SKM-1 (cell line): ENCODE data around the gene SEMA6B.
"Not testable (repeated sequence)": the region's sequence is repeated elsewhere in the genome, so short reads cannot be mapped to it uniquely, and the experiment has no call there.

Experiments
- DNase-seq: peaks from one replicate; lab custom pipeline; 2025; ENCODE audit not compliant: unreplicated experiment; lab: John Stamatoyannopoulos, UW

SEMA6B gene, protein sequence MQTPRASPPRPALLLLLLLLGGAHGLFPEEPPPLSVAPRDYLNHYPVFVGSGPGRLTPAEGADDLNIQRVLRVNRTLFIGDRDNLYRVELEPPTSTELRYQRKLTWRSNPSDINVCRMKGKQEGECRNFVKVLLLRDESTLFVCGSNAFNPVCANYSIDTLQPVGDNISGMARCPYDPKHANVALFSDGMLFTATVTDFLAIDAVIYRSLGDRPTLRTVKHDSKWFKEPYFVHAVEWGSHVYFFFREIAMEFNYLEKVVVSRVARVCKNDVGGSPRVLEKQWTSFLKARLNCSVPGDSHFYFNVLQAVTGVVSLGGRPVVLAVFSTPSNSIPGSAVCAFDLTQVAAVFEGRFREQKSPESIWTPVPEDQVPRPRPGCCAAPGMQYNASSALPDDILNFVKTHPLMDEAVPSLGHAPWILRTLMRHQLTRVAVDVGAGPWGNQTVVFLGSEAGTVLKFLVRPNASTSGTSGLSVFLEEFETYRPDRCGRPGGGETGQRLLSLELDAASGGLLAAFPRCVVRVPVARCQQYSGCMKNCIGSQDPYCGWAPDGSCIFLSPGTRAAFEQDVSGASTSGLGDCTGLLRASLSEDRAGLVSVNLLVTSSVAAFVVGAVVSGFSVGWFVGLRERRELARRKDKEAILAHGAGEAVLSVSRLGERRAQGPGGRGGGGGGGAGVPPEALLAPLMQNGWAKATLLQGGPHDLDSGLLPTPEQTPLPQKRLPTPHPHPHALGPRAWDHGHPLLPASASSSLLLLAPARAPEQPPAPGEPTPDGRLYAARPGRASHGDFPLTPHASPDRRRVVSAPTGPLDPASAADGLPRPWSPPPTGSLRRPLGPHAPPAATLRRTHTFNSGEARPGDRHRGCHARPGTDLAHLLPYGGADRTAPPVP

DNA sequence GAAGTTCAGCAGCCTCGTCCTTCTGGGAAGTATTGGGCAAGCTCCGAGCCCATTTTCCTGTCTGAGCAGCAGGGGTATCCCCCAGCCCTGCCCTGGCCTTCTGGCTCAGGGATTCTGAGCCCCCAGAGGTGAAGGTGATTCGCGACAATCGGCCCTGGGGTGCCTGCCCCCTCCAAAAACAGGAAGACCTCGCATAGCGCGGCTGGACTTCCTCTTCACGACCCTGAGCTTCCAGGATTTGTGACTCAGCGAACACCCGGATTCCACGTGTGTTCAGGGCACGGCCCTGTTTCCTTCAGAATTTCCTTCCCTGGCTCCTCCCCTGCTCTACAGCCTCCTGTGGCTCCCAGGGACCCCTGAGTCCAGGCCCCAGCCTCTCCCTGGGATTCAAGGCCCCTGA is at the start of gene SEMA6B:
Gene SEMA6B, minus strand, starts transcription at position 116 of the 400 bp plus-strand sequence. CDS start 1,227 bp downstream, outside the sequence.
- no peak for DNase-seq

GRCh38 chr19:4606921-4607678 is 47.6 kb upstream of the SEMA6B start:
- DNase-seq: no peak

- no peak for DNase-seq
Measured at GRCh38 chr19:4606181-4606580, 46.7 kb upstream of the SEMA6B start.

DNA sequence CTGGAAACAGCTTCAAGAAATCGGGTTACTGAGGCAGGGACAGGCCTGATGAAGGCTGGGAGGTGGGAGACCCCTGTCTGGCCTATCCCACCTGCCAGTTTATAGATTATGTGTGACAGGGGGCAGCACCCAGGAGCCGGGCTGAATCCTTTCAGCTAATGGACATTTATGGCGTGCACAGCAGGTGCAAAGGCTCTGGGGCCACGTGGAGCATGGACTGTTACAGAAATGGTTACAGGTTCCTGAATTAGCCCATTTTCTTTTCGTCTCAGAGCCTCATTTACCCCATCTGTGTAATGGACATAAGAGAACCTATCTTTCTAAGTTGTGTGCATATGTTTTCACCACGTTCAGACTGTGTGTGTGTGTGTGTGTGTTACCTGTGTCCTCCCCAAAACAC is 45.4 kb upstream of the SEMA6B start:
- DNase-seq: no peak

GRCh38 chr19:4602915-4603314 is 43.4 kb upstream of the SEMA6B start:
- no peak for DNase-seq

- no peak for DNase-seq
Measured at GRCh38 chr19:4602173-4602788, 42.8 kb upstream of the SEMA6B start.

- no peak for DNase-seq
Measured at GRCh38 chr19:4600893-4601292, 41.4 kb upstream of the SEMA6B start.

DNA sequence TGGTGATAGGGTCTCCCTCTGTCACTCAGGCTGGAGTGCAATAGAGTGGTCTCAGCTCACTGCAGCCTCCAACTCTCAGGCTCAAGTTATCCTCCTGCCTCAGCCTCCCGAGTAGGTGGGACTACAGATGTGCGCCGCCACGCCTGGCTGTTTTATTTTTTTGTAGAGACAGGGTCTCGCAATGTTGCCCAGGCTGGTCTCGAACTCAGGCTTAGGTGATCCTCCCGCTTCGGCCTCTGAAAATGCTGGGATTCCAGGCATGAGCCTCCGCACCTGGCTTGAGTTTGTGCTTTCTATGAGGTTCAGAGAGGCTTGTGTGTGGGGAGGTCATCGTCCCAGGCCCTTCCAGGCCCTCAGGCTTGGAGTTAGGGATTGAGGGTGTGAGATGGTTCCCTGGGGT is 40.6 kb upstream of the SEMA6B start:
- no peak for DNase-seq

DNA sequence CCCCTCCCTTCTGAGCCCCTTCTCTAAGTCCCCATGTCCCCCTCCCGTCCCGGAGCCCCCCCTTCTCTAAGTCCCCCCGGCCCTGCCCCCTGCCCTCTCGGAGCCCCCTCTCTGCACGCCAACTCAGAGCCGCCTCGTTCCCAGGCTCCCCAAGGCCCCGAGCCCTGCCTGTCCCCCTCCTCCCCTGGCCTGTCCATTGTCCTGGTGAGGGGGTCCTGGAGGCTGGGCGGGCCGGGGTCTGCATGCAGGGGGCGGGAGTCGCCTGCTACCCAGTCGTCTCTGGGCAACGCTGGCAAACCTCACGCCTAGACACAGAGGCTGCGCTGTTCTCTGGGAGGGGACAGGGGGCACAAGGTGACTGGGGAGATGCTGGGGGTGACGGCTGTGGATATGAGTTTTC is 39.2 kb upstream of the SEMA6B start:
- DNase-seq: no peak

DNA sequence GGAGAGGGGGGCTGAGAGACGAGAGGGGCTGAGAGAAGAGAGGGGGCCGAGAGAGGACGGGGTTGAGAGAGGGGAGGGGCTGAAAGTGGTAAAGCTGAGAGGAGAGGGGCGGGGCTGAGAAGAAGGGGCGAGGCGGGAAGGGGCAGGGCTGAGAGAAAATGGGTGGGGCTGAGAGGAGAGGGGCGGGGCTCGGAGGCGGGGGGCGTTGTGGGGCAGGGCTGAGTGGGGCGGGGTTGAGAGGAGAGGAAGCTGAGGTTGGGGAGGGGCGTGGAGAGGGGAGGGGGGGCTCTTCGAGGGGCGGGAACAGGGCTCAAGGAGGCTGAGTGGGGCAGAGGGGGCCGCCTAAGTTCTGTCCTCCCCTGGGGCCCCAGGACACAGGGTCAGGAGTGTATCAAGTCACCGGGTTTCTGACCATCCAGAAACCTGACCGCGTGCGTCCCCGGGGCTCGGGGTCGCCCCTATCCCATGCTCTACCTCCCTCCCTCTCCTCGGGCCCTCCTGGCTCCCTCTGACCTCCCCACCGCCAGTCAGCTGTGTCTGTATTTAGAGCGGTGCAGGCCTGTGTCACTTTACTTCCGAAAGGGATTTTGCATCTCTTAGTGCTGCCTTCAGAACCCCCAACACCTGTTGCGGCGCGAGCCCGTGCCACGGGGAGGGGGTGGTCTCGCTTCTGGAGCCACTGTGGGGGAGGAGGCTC is 38.6 kb upstream of the SEMA6B start:
- peak; percentile 32 for DNase-seq

GRCh38 chr19:4597278-4597974 is 37.9 kb upstream of the SEMA6B start:
- no peak for DNase-seq

- no peak for DNase-seq
Measured at GRCh38 chr19:4596033-4596904, 36.8 kb upstream of the SEMA6B start.

GRCh38 chr19:4595158-4595557 is 35.7 kb upstream of the SEMA6B start:
- DNase-seq: not testable (repeated sequence)

GRCh38 chr19:4594201-4594600 is 34.7 kb upstream of the SEMA6B start:
- DNase-seq: no peak

- DNase-seq: no peak
Measured at GRCh38 chr19:4593409-4593851, 33.9 kb upstream of the SEMA6B start.

- DNase-seq: no peak
Measured at GRCh38 chr19:4592445-4592844, 33.0 kb upstream of the SEMA6B start.

- no peak for DNase-seq
Measured at GRCh38 chr19:4591320-4591719, 31.8 kb upstream of the SEMA6B start.

DNA sequence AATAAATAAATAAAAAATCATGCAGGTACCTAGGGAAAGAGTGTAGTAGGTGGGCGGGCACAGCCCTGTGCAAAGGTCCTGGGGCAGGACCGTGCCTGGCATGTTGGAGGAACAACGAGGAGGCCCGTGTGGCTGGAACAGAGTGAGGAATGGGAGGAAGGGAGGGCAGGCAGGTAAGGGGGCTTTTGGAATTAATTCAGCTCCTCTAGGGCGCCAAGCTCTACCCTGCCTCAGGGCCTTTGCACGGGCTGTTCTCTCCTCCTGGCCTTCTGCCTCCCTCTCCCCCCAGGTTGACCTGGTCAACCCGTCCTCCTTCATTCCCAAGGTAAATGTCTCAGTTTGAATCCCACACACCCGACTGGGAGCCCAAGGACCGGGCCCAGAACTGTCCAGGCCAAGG is 31.1 kb upstream of the SEMA6B start:
- no peak for DNase-seq
